Stimulated activated CD8-positive, alpha-beta memory T cell treated with anti-CD3 and anti-CD28 coated beads, Interleukin-7, amount 100 ng/mL, for 24 hours (primary cell): Measurements from ENCODE around the gene PXN.
A peak's percentile ranks its signal among the peaks of the same experiment; 100 is the strongest.

Experiments used
- DNase-seq: peaks from one replicate; pipeline ENCODE4 v3.0.0-alpha.2; 2020; ENCODE audit warnings: low read depth

The PXN gene

GRCh38 chr12:120265473-120266179, at the start of gene PXN:
TSS of gene PXN (minus strand) at chr12:120265730. CDS start at chr12:120265629, 101 bp downstream.
- peak; percentile 76 for DNase-seq

GRCh38 chr12:120314220-120314619, 48.7 kb upstream of the PXN start:
- DNase-seq, result no peak

- peak; percentile 78 for DNase-seq
Observed at GRCh38 chr12:120301962-120302815, 36.7 kb upstream of the PXN start, which contains the start of gene SIRT4. TSS of gene SIRT4 (plus strand) at chr12:120302321. CDS start at chr12:120303562, 1,241 bp downstream.

GRCh38 chr12:120292661-120293531, 27.4 kb upstream of the PXN start, which contains the start of gene RNU4-1:
TSS of gene RNU4-1 (minus strand) at chr12:120293237.
- peak; percentile 43 for DNase-seq

GRCh38 chr12:120292411-120292660, 26.8 kb upstream of the PXN start:
- no peak for DNase-seq

- peak; percentile 5 for DNase-seq
Observed at GRCh38 chr12:120290609-120291305, 25.2 kb upstream of the PXN start.

GRCh38 chr12:120287491-120287890, 22.0 kb upstream of the PXN start:
- no peak for DNase-seq

GRCh38 chr12:120286768-120287490, 21.4 kb upstream of the PXN start:
- DNase-seq, result no peak

- DNase-seq, result no peak
Observed at GRCh38 chr12:120284381-120284780, 18.9 kb upstream of the PXN start.

GRCh38 chr12:120283318-120283717, 17.8 kb upstream of the PXN start:
- no peak for DNase-seq

- DNase-seq, result no peak
Observed at GRCh38 chr12:120278137-120279069, 12.9 kb upstream of the PXN start.

GRCh38 chr12:120276734-120277133, 11.2 kb upstream of the PXN start:
- no peak for DNase-seq

- no peak for DNase-seq
Observed at GRCh38 chr12:120267736-120268135, 2.2 kb upstream of the PXN start.

- DNase-seq, result no peak
Observed at GRCh38 chr12:120266180-120266870, 795 bp upstream of the PXN start.

GRCh38 chr12:120264904-120265472, 542 bp downstream of the PXN start:
- no peak for DNase-seq

GRCh38 chr12:120264086-120264903, 1.2 kb downstream of the PXN start:
- DNase-seq, result no peak

GRCh38 chr12:120263748-120264085, 1.8 kb downstream of the PXN start:
- no peak for DNase-seq
